HepG2 (cell line): ENCODE data around the gene SVOP. TPM values are rescaled to one million over a fixed set of nuclear protein-coding genes. Genes with fewer than 3 reads are reported as not detected.
A peak's percentile ranks its signal among the peaks of the same experiment; 100 is the strongest.

Experiments used
- ARID5B ChIP-seq: IDR thresholded peaks from 2 replicates; pipeline ENCODE4 v1.4.0; 2020; ENCODE audit warnings: mild to moderate bottlenecking, missing genetic modification reagents
- ATF4 ChIP-seq, 2 experiments: fragments of 450-650 bp in 1 of 2; sonication (generic) in 1 of 2; formaldehyde crosslinking; IDR thresholded peaks; 2 replicates each; pipeline versions ENCODE4 v1.5.0 to v1.8.0; 2020 to 2022; ENCODE audit warnings: mild to moderate bottlenecking in 1 of 2, missing genetic modification reagents in 1 of 2
- FOXO4 ChIP-seq: sonication (generic); formaldehyde crosslinking; conservative IDR thresholded peaks from 2 replicates; pipeline ENCODE4 v1.8.1; 2023; ENCODE audit warnings: missing genetic modification reagents
- GPBP1L1 ChIP-seq: sonication (generic); formaldehyde crosslinking; IDR thresholded peaks from 2 replicates; pipeline ENCODE4 v1.5.0; 2020; ENCODE audit warnings: mild to moderate bottlenecking, missing genetic modification reagents
- IRF1 ChIP-seq: sonication (generic); formaldehyde crosslinking; IDR thresholded peaks from 2 replicates; pipeline ENCODE4 v1.4.0; 2020; ENCODE audit warnings: low read depth, mild to moderate bottlenecking, missing genetic modification reagents
- JUNB ChIP-seq: sonication (generic); formaldehyde crosslinking; IDR thresholded peaks from 2 replicates; pipeline ENCODE4 v1.8.0; 2022; ENCODE audit warnings: missing genetic modification reagents, mild to moderate bottlenecking, borderline replicate concordance
- MXI1 ChIP-seq: IDR thresholded peaks from 3 replicates; pipeline ENCODE4 v1.6.1; 2012; ENCODE audit warnings: low read depth, low read length, inconsistent platforms, borderline replicate concordance
- RNF219 ChIP-seq: sonication (generic); formaldehyde crosslinking; IDR thresholded peaks from 2 replicates; pipeline ENCODE4 v1.5.0; 2020; ENCODE audit warnings: mild to moderate bottlenecking, missing genetic modification reagents
- ZBTB10 ChIP-seq: sonication (generic); formaldehyde crosslinking; IDR thresholded peaks from 2 replicates; pipeline ENCODE4 v1.4.0; 2020; ENCODE audit warnings: missing genetic modification reagents, borderline replicate concordance
- ZFP90 ChIP-seq: sonication (generic); formaldehyde crosslinking; IDR thresholded peaks from 2 replicates; pipeline ENCODE4 v1.8.0; 2022; ENCODE audit warnings: missing genetic modification reagents, mild to moderate bottlenecking, inconsistent platforms, borderline replicate concordance
- ZNF10 ChIP-seq: sonication (generic); formaldehyde crosslinking; IDR thresholded peaks from 2 replicates; pipeline ENCODE4 v1.4.0; 2020; ENCODE audit warnings: mild to moderate bottlenecking, low read depth, missing genetic modification reagents, borderline replicate concordance
- ZNF20 ChIP-seq: sonication (generic); formaldehyde crosslinking; IDR thresholded peaks from 2 replicates; pipeline ENCODE4 v1.4.0; 2020; ENCODE audit warnings: mild to moderate bottlenecking, moderate library complexity, missing genetic modification reagents
- ZNF598 ChIP-seq: sonication (generic); formaldehyde crosslinking; IDR thresholded peaks from 2 replicates; pipeline ENCODE4 v1.5.1; 2020; ENCODE audit warnings: mild to moderate bottlenecking, missing genetic modification reagents, borderline replicate concordance
- polyA plus RNA-seq, 8 experiments: library from polyadenylated mRNA; depleted of rRNA in 3 of 8; stranded (reverse) in 7 of 8; unstranded in 1 of 8; fragments of >200 nt; fragmentation: Illumina TruSeq in 4 of 8; extraction: Trizol in 4 of 8; gene quantifications; 2 replicates each; pipeline versions ENCODE4 v1.2.1 to v1.2.3, GENCODE V29; 2011 to 2016; ENCODE audit warnings: low read depth in 4 of 8, missing spikeins in 1 of 8, mixed read lengths in 1 of 8; ENCODE audit not compliant: insufficient read depth in 1 of 8
- total RNA-seq, 5 experiments: library from RNA; depleted of rRNA; stranded (reverse); fragments of >200 nt; fragmentation: Illumina TruSeq; extraction: Trizol; gene quantifications; 2 replicates each; pipeline ENCODE4 v1.2.3, GENCODE V29; 2016; ENCODE audit warnings: low read depth in 1 of 5

The SVOP gene
- total and polyA plus RNA-seq, 2 of the 13 experiments (the other 11 are each of a cell fraction or from before 2014, with no cell fraction given): not detected

GRCh38 chr12:109020796-109021380 is at the start of gene SVOP (continued):
- no peak for TF ChIP-seq RNF219 (CRISPR knock-in tag)
- TF ChIP-seq ZFP90 (CRISPR knock-in tag): peak; percentile 86
- TF ChIP-seq GPBP1L1 (CRISPR knock-in tag): no peak
- TF ChIP-seq FOXO4 (CRISPR knock-in tag): no peak
- no peak for TF ChIP-seq ZNF10
- peak; percentile 89; the same call in 2 of the 3 replicates for TF ChIP-seq MXI1
- peak; percentile 78; the same call in 1 of the 2 replicates for TF ChIP-seq ZBTB10 (CRISPR knock-in tag)
- TF ChIP-seq ATF4 (CRISPR knock-in tag; IDR thresholded peaks at IDR 0.05): peak in 1 of 2 experiments; percentile 41; a peak in 1 of 4 replicates
- TF ChIP-seq ARID5B (CRISPR knock-in tag): peak; percentile 57
- no peak for TF ChIP-seq ZNF598
- TF ChIP-seq ZNF20 (CRISPR knock-in tag): no peak
- TF ChIP-seq JUNB (CRISPR knock-in tag): peak; percentile 45; the same call in 1 of the 2 replicates
- 0 out of 2 replicates have a peak, but pooled peaks have one; percentile 57 for TF ChIP-seq IRF1 (CRISPR knock-in tag)
